ENCODE measurements around the gene IMMT.
"Not testable (repeated sequence)": the region's sequence is repeated elsewhere in the genome, so short reads cannot be mapped to it uniquely, and the experiment has no call there.

IMMT gene

DNA sequence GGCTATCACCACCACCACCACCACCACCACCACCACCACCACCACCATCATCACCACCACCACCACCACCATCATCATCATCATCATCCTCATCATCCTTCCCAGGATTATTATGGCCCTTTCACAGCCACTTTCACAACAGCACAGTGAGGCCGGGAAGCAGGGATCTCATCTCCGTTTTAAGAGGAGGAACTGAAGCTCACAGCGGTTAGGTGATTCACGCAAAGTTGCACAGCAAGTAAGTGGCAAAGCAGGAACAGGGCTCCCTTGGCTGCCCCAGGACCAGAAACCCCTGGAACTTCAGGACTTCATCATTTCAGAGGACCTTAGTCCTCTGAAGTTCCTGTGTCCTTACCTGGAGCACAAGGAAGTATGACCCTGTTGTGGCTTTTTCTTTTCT, 30.8 kb upstream of the IMMT start:
- DNase-seq = no peak

DNA sequence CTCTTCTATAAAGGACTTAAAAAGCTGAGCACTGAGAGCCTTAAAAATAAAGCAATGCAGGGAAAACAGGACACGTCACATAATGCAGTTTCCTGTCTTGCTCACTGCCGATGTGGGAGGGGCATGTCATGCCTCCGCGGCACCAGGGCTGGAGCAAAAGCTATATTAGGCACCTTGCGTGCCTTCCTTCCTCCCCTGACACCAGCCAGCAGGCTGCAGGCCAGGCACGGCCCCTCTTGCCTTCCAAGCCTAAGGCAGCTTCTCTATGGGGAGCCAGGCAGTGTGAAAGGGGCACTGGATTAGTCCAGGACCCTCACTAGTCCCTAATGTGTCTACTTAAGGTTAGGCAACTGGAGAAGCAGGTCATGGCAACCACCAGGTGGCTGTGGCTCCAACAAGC, 30.3 kb upstream of the IMMT start:
- no peak for DNase-seq

DNA sequence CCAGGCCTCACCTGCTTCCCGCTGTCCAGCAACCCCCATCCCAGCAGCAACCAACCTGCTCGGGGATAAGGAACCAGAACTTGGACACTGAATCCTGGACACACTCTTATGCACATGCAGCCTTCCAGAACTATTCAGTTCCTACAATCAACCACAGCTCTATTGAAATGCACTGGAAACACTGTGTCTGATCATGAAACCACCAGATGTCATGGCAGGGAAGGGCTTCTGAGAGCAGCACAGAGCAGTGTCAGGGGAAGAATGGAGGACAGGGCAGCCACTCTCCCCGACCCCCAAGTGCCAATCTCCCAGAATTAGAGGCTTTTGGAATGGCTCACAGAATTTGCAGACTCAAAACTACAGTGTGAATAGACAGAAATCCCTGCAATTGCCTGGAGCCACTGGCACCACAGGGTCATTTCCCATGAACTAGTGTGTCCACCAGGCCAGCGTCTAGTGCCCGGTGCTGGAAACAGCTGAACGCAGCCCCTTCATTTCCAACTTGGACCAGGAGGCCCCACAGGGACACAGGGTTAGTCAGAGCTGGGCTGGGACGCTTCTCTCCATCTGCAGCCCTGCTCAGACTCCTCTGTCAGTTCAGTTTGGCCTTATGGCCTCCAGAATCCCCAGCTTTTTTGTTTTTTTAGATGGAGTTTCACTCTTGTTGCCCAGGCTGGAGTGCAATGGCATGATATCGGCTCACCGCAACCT, 29.5 kb upstream of the IMMT start:
- DNase-seq = no peak

DNA sequence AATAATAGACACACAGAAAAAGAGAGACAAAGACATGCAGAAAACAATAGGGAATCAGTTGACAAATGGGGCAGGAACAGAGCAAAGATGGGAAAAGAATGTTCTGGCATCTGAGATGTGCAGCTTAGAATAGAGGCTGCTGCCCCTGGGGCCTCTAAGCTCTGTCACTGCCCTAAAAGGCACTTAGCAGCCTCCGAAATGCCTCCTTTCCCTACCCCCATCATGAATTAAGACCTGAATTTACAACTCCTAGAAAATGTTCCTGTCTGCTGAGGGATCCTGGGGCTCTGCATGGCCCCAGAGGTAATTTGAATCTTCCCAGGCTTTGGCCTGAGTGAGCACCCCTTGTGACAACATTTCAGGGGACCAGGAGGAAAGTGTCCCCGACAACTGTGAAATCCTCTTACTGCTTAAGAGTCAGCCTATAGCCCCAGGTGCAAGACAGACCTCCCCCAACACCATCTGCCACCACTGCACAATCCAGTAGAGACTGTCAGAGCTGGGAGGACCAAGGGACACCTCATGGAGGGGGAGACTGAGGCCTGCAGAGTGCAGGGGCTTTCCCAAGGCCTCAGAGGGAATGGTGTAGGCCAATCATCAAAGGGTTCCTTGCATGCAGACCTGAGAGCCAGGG, 28.8 kb upstream of the IMMT start:
- no peak for DNase-seq

DNA sequence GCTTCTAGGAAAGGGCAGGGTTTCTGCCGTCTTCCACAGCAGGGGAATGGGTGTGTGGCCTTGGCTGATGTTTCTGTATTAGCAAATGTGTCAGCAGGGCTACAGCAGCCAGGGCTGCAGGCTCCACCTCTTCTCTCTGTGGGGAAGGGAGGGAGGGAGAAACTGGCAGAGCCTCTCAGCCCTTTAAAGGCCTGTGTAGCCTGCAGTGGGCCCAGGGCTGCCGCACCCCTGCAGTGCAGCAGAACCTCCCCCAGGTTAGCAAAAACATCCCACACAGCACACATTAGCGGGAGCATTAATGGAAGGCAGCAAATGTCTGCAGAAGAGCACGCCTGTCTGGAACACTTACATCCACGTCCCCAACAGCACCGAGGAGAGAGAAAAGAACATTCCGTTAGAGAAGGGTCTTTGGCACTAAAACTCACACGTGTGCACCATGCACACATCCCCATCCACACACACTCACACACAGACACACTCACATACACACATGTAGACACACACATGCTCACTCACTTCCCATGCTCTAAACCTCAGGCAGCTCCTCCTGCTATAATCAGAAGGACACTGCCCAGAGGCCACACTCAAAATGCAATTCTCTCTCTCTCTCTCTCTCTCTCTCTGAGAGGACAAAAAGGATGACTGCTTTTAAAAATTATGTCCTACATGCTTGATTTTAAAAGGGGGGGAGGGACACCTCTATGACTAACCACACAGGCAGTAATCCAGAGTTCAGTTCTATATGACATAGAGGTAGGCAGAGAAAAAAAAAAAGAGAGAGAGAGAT, 28.1 kb upstream of the IMMT start:
- no peak for DNase-seq

DNA sequence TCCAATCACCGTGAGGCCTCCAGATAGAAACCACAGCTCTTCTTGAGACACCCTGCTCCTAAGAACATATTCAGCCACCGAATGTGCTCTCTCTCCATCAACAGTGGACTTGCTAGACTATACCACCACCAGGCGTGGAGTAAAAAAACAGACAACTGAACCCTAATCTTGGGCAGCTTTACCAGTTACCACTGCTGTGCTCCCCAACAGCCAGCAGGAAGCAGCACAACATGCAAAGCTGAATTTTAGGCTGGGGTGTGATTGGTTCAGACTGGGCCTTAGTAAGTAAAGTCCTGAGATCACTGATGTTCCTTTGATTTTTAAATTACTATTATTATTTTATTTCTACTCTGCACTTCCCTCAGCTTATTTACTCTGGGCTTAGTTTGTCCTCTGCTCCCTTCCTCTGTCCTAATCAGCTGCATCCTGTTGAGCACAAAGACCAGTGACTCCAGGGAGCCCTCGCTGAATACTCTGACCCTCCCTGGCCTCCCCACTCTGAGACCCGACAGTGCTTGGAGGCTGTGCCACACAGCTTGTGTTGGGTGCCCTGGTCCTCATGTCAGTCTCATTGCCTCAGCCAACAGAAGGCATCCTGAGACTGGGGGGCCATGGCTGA, 25.9 kb upstream of the IMMT start:
- peak; percentile 32 for DNase-seq

DNA sequence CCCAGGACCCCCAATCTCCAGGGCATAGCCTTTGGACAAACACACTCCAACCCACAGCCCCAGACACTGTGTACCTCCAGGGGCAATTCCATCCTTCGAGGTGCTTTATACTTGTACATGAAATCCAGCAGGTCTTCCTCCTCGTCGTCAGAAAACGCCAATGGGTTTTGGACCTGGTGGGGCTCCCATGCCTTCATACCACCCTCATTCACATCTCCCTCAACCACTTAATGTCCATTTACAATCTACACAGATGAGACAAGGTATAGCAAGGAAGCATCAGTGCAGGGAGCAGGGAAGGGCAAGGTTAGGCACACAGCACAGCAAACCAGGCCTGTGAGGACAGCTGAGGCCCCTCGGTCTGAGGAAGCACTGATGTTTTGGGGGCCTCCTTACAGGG, 24.6 kb upstream of the IMMT start:
- no peak for DNase-seq

DNA sequence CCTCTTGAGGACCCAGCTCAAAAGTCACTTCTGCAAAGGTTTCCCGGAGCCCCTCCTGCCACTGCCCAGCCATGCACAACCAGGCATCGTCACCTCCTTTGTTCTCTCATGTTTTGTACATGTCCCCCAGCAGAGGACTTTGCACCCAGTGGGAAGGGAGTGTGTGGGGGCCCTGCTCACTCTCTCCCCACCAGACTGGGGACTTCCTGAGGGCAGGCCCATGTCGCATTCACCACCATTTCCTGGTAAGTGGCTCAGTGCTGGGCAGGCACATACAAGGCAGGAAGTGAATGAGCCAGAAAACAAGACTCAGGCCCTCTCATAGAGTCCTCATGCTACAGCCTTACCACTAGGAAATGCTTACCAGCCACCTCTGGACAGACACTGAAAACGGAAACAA, 22.9 kb upstream of the IMMT start:
- no peak for DNase-seq

DNA sequence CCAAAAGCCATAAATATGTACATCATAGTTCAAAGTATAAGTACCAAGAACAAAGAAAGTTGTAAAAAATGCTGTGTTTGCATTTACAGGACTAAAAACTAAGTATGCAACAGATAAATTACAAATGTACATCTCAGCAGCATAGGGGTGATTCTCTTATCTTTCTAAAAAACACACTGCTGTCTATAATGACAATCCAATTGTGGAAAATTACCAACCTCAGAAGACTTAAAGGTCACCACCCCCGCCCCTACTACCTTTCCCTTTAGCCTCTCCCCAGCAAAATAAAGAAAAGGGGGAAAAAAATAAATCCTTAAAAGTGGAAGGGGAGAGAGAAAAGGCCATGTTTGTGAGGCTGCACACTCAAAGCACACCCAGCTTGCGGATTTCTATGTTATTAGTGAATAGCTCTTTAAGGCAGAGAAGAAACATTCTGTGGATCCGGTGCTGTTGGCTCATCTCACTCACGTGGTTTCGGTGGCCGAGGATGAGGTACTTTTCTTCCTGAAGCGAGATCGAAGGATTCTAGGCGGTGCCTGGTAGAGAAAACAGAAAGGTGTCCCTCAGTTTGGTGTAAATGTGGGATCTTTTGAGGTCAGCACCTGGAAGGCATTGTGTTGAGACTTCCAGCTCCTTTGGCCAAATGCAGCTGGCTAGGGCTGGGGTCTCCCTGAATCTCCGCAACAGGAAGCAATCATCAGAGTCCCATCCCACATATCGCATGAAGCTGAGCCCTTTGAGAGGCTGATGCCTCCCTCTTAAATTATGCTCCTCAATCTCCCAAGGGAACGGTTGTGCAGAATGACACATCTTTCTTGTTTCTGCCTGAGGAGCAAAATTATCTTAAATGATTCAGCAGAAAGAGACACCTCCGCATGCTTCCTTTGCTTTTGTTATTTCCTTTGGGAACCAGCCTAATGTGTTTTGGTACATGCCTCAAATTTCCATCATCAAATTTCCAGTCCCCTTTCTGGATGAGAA, 21.6 kb upstream of the IMMT start:
- no peak for DNase-seq

DNA sequence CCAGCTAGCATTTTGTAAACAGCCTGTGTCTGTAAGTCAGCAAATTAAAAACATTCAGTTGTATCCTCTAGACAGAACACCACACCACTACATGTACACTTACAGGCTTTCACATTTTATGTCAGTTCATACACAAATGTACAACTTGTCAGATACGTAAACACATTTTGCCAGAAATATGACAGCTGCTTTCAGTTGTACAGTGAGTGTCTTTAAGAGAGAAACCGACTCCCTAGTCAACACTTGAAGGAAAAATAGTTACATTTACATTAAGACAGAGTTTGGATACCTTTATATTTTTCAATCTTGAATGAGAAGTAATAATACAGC, 19.2 kb upstream of the IMMT start:
- no peak for DNase-seq

DNA sequence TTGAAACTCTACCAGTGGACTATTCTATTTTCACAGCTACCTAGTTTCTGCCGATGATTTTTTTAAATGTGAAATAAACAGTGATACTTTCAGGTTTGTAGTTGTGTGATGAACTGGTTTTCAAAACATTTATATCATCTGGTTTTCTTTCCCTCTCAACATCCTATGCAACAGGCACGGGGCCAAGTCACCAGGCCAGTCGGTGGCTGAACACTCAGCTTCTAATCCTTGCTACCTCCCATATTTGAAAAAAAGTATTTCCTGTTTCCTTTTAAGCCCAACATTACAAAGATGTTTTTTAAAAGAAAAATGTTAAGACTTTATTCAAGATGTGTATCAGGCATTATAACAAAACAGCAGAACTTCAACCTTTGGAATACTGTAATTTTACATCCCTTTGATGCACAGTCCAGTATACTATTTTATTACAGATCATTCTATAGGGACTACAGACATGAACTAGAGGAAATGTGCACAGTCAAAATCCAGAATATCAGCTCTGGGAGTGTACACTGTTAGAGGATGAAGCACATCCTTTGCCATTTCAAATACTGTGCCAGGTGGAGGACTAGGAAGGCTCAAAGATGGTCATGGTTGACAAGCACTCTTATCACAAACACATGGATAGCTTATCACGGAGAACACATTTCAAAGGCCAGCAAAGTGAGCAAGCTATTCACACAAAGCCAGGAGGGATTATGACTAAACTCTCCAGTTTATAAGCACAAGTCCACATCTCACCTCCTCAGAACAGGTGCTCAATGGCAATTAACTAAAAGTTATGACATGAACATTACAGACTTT, 18.6 kb upstream of the IMMT start:
- no peak for DNase-seq

DNA sequence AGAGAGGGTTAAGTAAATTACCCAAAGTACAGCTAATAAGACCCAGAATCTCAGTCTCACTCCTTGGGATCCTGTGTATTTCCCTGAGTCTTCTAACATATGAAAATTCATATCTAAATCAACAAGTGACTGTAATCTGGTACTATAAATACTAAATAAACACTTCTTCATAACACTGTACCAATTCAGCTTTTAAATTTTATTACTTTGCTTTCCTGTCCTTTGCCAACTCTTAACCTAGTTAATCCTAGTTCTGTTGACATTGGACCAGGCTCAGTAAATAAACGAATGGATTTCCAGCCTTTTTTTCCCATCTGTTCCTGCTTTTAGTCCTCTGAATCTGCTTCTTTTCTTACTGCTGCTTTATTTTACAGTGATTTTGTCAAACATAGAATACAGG, 17.8 kb upstream of the IMMT start:
- no peak for DNase-seq

DNA sequence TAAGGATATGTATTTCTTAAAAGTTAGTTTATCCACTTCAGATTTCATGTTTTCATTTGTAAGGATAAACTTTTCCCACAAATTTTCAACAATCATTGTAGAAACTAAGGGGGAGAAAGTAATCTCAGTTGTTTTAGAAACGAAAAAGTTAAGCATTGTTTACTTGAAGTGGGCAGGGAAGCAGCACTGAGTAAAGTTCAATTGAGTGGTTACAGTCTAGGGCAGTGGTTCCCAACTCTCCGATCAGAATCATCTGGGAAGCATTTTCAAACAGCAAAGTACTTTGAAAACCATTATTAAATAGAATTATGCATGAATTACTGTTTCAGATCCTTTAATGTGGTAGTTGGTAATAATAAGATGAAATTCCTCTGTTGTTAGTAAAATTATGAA, 16.5 kb upstream of the IMMT start:
- no peak for DNase-seq

DNA sequence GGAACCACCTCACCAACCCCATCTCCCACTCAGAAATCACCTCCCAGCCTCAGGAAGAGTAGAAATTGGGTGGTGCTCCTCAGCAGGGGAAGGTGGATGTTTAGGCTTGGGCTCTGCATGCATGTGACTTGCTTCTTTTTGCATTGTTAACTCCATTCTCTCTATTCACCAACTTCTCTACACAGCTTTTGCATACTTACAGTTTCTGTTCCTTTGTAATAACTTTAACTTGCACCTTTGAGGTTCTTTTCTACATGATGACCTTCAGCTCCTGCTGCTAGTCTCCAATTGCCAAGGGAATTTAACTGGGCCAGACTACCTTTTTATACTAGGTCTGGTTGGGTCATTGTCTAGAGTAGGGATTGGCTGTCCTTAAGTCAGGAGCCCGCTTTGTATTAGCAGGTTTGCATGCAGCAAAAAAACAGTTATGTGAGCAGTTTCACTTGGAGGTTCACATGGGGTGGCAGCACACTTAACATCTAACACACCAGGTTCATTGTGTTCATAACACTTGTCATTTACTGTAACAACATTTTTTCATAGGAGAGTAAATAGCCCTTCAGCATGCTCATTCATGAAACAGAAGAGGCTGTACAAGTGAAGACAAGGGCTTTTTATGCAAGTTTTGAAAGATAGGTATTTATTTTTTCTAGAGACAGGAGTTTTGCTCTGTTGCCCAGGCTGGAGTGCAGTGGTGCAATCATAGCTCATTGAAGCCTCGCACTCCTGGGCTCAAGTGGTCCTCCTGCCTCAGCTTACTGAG, 16.0 kb upstream of the IMMT start:
- no peak for DNase-seq

DNA sequence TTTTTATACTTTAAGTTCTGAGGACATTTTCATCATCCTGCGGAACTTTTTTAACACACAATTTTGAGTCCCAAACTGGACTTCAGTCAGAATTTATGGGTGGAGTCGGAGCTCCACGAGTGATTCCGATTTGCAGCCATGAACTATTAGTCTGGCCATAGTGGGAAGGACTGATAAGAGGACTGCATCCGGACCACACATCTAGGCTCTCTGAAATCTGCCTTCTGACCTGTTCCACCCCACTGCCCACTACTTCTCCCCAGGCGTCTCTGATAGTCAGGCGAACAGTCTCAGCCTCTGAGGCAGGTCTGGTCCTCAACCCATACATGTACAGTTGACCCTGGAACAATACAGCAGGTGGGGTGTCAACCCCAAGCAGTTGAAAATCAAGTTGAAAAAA, 9.2 kb upstream of the IMMT start:
- no peak for DNase-seq

DNA sequence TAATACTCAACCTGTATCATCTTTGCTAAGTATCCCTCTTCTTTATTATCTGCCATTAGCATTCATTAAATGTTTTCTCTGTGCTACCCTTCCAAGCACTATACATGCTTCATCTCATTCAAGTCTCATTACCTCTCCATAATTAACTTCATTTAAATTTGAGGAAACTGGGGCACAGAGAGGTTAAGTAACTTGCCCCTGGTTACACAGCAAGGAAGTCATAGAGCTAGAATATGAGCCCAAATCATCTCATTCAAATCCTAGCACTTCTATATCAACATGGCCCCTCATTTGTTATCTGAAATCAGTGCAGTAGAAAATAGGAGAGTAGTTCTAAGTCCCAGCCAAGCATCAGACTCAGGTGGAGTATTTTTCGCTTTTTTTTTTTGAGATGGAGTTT, 8.4 kb upstream of the IMMT start:
- DNase-seq = no peak

DNA sequence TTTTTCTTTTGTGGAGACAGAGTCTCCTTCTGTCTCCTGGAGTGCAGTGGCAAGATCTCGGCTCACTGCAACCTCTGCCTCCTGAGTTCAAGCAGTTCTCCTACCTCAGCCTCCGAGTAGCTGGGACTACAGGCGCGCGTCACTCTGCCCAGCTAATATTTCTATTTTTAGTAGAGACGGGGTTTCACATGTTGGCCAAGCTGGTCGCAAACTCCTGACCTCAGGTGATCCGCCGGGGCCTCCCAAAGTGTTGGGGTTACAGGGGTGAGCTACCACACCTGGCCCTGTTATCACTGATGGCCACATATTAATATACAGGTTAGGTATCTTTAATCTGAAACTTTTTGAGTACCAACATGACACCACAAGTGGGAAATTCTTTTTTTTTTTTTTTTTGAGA, 7.4 kb upstream of the IMMT start:
- DNase-seq = no peak

DNA sequence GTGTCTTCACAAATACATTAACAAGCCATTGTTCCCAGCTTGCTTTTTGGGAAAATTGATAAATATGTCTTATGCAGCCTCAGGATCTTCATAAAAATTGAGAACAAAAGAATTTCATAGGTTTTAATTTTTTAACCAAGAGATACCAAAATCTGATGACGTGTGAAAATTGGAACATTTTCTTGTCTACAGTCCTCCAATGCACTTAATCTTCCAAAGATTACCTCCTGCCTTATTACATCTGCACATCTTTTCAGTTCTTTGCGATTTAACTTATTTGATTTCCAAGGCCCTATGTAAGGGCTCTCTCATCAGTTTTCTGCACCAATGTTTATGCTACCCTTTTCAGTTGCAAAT, 7.1 kb upstream of the IMMT start:
- DNase-seq = no peak

DNA sequence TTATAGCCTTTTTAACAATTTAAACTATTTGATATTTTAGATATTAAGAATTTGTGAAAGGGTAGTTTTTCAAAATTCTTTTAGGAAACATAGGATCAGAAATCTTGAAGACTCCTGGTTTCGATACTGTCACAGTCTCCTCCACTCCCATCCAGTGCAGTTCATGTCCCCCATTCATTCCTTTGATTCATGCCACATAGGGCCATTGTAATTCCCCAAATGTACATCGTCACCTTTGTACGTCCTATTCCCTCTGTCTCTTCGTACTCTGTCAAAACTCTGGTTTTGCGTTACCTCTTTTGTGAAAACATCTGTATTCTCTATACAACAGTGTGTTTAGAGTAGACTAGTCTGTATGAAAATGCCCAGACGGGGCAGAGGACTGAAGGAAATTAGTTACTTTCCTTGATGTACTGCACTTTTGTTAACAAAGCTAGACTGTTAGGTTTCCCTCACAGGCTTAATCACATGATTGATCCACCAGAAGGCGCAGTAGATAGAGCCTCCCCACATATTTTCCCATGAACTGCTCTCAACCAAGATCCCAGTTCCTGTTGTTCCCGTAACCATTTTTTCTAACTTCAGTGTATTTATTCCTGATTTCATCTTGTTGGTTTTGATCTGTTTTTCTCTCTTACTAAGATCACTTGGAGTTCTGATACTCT, 6.5 kb upstream of the IMMT start:
- DNase-seq = no peak

DNA sequence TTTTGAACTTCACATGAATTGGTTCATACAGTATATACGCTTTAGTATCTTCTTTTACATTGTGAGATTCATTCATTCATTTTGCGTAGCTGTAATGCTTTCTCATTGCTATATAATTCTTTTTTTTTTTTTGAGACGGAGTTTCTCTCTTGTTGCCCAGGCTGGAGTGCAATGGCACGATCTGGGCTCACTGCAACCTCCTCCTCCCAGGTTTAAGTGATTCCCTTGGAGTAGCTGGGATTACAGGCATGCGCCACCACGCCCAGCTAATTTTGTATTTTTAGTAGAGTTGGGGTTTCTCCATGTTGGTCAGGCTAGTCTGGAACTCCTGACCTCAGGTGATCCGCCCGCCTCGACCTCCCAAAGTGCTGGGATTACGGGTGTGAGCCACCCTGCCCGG, 5.3 kb upstream of the IMMT start:
- DNase-seq = not testable (repeated sequence)

DNA sequence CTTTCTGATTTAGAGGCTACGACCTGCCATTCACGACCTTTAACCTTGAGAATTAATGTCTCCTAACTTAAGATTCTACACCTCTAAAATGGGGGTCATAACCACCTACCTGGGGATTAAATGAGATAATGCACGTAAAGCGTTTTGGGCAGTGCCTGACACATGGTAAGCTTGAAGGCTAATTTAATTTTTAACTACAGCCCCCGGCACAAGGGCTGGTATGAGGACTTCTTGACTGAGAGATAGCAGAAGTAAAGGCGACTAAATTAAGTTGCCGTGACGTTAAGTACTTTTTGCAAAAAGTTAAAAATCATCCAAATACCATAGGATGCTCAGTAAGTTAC, 4.5 kb upstream of the IMMT start:
- DNase-seq = no peak
